Upper lobe of right lung (tissue), 1 donor: Measurements from ENCODE around the gene DLG5. TPM values are rescaled to one million over a fixed set of nuclear protein-coding genes. Genes with fewer than 3 reads are reported as not detected.

Experiments
- ATAC-seq: fragments of 200-7000 bp; cut with Tn5 transposase; one replicate; pipeline ENCODE4 v1.9.1; 2020; ENCODE audit warnings: mild to moderate bottlenecking, moderate library complexity
- DNase-seq: peaks from one replicate; pipeline ENCODE4 v3.0.0-alpha.2; 2020
- H3K27ac ChIP-seq: fragments of 200-600 bp; one replicate; pipeline ENCODE4 v1.8.0; 2022
- H3K27me3 ChIP-seq: fragments of 200-600 bp; one replicate; pipeline ENCODE4 v1.8.0; 2022; ENCODE audit warnings: mild to moderate bottlenecking
- H3K36me3 ChIP-seq: fragments of 200-600 bp; one replicate; pipeline ENCODE4 v1.8.0; 2022
- H3K4me1 ChIP-seq: fragments of 200-600 bp; one replicate; pipeline ENCODE4 v1.8.0; 2022
- H3K4me3 ChIP-seq: fragments of 200-600 bp; one replicate; pipeline ENCODE4 v1.8.0; 2022; ENCODE audit warnings: mild to moderate bottlenecking
- H3K9me3 ChIP-seq: fragments of 200-600 bp; one replicate; pipeline ENCODE4 v1.8.0; 2022
- intact Hi-C: fragments of 100-400 bp; cut with DNase I; formaldehyde crosslinking; loops from one replicate; pipeline ENCODE4 v1.11.0; 2022
- total RNA-seq: library from RNA; stranded (reverse); fragmentation: NEBNext Ultra II Directional; extraction: Animal tissue kit (Norgen Biotek cat#: 25700); gene quantifications from one replicate; pipeline ENCODE4 v1.2.1, GENCODE V29; 2021
- TF ChIP-seq, protein P1 (sequence below): fragments of 200-600 bp; IDR thresholded peaks from one replicate; pipeline ENCODE4 v1.8.0; 2022; ENCODE audit warnings: antibody characterized with exemption
- donor health status: DM: no; HTN: yes; CAD: no; lungs with severe emphysema.

The DLG5 gene
- total RNA-seq, 1 donor from 2014 or later = 19.3 TPM

DNA sequence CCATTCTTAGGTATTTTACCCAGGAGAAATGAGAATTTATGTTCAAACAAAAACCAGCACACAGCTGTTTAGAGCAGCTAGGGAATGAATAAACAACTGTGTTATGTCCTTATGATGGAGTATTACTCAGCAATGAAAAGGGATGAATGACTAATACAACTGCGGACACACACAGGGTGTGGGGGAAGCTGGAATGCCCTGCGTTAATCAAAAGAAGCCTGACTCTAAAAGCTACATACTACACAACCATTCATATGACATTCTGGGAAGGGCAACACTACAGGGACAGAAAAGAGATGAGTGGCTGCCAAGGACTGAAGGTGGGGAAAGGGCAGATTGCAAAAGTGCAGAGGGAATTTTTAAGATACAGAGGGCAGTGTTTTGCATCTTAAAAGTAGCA is 64.0 kb downstream of the DLG5 start:
- H3K9me3 ChIP-seq = no peaks in the 10 kb centered on the region
- H3K4me3 ChIP-seq = no peak overlapping the region
- TF ChIP-seq, protein P1, sequence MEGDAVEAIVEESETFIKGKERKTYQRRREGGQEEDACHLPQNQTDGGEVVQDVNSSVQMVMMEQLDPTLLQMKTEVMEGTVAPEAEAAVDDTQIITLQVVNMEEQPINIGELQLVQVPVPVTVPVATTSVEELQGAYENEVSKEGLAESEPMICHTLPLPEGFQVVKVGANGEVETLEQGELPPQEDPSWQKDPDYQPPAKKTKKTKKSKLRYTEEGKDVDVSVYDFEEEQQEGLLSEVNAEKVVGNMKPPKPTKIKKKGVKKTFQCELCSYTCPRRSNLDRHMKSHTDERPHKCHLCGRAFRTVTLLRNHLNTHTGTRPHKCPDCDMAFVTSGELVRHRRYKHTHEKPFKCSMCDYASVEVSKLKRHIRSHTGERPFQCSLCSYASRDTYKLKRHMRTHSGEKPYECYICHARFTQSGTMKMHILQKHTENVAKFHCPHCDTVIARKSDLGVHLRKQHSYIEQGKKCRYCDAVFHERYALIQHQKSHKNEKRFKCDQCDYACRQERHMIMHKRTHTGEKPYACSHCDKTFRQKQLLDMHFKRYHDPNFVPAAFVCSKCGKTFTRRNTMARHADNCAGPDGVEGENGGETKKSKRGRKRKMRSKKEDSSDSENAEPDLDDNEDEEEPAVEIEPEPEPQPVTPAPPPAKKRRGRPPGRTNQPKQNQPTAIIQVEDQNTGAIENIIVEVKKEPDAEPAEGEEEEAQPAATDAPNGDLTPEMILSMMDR = no peak
- no peaks in the 10 kb centered on the region for H3K27me3 ChIP-seq
- no peaks in the 10 kb centered on the region for H3K36me3 ChIP-seq
- no peak for ATAC-seq
- H3K27ac ChIP-seq = no peak overlapping the region
- intact Hi-C loops = no loop called here
- H3K4me1 ChIP-seq = no peaks in the 10 kb centered on the region
- DNase-seq = no peak

DNA sequence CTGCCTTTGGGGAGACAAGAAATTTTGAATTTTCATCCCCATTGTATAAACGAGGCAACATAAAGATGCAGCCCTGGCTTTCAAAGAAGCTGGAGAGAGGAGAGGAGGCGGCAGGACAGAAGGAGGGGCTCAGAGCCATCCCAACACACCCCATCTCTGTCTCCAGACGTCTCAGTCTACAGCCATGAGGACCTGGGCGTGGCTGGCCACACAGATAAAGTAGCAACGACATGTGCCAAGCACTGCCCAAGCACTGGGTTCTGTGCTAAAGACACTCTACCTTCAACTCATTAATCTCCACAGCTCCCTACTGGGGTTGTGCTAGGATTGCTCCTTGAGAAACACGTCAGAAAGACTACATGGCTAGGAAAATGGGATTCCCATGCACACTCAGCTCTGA is 65.2 kb downstream of the DLG5 start:
- Histone ChIP-seq H3K4me3 (no peak overlapping the region), H3K36me3 (no peaks in the 10 kb centered on the region), H3K9me3 (no peaks in the 10 kb centered on the region), H3K4me1 (no peaks in the 10 kb centered on the region), H3K27me3 (no peaks in the 10 kb centered on the region), H3K27ac (no peak overlapping the region)
- TF ChIP-seq, protein P1 = no peak
- DNase-seq = no peak
- intact Hi-C loops = no loop called here
- ATAC-seq = no peak

DNA sequence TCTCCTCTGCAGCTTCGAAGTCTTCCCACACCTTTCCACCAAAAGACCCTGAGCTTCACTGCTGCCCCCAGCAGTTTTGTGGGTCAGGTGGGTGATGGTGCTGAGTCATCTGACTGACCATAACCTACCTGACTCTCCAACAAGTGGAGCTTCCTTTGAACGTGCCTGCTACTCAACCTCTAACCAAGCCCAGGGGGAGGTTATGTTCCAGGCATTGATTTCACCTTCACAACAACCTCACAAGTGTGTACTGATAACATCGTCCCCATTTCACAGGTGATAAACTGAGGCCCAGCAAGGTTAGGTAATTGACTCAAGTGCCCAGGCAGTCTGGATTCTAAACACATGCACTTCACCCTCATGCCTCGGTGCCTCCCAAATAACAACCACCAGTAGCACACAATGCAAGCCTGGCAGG is 66.7 kb downstream of the DLG5 start:
- Histone ChIP-seq H3K36me3 (no peaks in the 10 kb centered on the region), H3K27me3 (no peaks in the 10 kb centered on the region), H3K9me3 (no peaks in the 10 kb centered on the region), H3K27ac (no peak overlapping the region), H3K4me1 (peaks cover 3% of the 10 kb centered on the region), H3K4me3 (no peak overlapping the region)
- TF ChIP-seq, protein P1 = no peak
- intact Hi-C loops = no loop called here
- no peak for DNase-seq
- no peak for ATAC-seq

DNA sequence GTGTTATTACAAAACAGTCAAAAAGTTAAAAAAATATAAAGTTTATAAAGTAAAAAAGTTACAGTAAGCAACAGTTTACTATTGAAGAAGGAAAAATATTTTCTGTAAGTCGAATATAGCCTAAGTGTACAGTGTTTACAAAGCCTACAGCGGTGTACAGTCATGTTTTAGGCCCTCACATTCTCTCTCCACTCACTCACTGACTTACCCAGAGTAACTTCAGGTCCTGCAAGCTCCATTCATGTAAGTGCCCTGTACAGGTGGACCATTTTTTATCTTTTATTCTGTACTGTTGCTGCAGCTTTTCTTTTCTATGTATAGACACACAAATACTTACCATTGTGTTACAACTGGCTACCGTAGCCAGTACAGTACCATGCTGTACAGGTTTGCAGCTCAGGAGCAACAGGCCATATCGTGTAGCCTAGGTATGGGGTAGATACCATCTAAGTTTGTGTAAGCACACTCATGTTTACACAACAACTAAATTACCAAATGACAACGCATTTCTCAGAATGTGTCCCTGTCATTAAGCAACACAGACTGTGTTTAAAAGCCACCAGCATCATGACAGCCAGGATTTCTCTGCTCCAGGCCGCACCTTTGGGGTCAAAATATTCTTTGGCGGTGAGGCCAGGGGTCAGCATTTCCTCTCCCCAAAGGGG is 67.2 kb downstream of the DLG5 start:
- peaks cover 3% of the 10 kb centered on the region for H3K4me1 ChIP-seq
- no peak overlapping the region for H3K4me3 ChIP-seq
- H3K9me3 ChIP-seq = no peaks in the 10 kb centered on the region
- intact Hi-C loops = no loop called here
- H3K27ac ChIP-seq = no peak overlapping the region
- TF ChIP-seq, protein P1 = no peak
- ATAC-seq = no peak
- DNase-seq = no peak
- H3K36me3 ChIP-seq = peaks cover under 1% of the 10 kb centered on the region
- no peaks in the 10 kb centered on the region for H3K27me3 ChIP-seq

DNA sequence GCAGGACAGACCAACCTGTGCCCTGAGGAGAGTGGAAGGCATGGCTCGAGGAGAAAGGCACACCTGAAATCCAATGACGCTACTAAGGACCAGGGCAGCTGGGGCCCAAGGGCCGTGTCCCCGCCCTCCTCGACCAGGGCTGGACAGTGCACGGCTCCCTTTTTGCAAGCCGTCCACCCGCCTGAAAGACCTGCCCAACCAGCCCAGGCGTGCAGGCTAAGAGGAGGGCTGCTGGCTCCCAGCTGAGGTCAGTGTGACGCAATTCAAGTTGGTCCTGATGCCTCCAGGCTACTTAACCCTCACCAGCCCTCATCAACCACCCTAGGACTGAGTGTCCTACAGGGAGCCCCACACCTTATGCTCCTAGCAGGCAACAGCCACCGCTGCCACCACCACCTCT is 69.3 kb downstream of the DLG5 start:
- intact Hi-C loops = no loop called here
- no peak overlapping the region for H3K27ac ChIP-seq
- H3K27me3 ChIP-seq = no peaks in the 10 kb centered on the region
- ATAC-seq (peak; percentile 88), DNase-seq (peak; percentile 81)
- H3K4me1 ChIP-seq = peaks cover 3% of the 10 kb centered on the region
- H3K4me3 ChIP-seq = no peak overlapping the region
- H3K9me3 ChIP-seq = no peaks in the 10 kb centered on the region
- H3K36me3 ChIP-seq = peaks cover 16% of the 10 kb centered on the region
- TF ChIP-seq, protein P1 = no peak

DNA sequence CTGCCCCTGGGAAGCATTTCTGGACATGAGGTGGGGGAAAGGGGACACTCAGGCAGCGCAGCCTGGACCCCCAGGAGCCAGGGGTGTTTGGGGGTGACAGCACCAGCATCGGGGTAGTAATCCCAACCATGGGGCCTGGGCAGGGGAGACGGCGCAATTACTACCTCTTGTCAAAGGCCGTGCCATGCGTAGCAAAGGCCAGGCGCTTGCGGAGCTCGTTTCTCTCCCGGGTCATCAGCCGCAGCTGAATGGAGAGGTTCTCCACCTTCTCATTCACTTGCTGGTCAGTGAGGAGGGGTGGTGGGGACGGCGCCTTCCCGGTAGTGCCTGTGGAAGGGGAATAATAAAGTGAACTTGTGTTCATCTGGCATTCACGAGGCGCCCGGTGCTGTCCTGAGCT is 70.0 kb downstream of the DLG5 start:
- no peaks in the 10 kb centered on the region for H3K9me3 ChIP-seq
- H3K4me3 ChIP-seq = no peak overlapping the region
- no peaks in the 10 kb centered on the region for H3K27me3 ChIP-seq
- TF ChIP-seq, protein P1 = no peak
- ATAC-seq (no peak), DNase-seq (no peak)
- intact Hi-C loops = no loop called here
- peaks cover 21% of the 10 kb centered on the region for H3K36me3 ChIP-seq
- peaks cover 3% of the 10 kb centered on the region for H3K4me1 ChIP-seq
- H3K27ac ChIP-seq = no peak overlapping the region
